Middle frontal gyrus (tissue), 1 donor: ENCODE measurements around the gene PFKFB4.

Experiments
- DNase-seq: peaks from one replicate; pipeline ENCODE4 v3.0.0-alpha.2; 2015; ENCODE audit warnings: low spot score; ENCODE audit errors: extremely low spot score

Gene PFKFB4

DNA sequence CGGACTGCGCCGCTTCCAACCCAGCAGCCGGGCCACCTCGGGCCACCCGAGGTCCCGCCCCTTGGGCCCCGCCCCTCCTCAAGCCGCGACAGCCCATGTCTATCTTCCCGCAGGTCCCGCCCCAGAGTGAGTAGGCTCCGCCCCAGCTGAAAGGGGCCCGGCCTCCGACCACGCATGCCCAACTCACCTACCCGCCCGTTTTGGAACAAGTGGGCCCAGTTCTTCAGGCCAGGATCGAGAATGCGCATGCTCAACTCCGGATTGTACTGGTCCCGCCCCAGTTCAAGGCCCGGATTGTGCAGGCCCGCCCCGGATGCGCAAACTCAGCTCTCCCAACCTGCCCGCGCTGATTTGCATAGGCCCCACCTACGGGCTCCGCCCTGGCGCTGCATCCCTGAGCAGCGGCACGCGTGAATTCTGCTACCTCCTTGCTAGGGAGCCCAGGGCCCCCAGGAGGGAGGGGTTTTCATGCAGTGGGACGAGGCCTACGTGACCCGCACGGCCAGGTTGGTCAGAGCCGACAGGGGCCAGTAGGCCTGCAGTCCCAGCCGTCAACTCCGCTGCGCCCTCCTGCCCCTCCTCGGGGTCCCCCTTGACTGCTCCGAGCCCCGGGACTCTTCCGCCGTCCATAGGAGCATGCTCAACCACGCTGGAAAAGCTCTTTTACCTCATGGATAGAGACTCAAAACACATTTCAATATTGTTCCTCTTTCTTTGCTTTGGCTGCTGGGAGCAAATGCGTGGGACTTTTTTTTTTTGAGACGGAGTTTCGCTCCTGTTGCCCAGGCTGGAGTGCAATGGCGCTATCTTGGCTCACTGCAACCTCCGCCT is at the start of gene PFKFB4:
Gene PFKFB4 (minus strand): TSS at position 8 of the 831 bp plus-strand sequence. CDS start 26 bp downstream, outside the sequence.
- DNase-seq: peak; percentile 98

DNA sequence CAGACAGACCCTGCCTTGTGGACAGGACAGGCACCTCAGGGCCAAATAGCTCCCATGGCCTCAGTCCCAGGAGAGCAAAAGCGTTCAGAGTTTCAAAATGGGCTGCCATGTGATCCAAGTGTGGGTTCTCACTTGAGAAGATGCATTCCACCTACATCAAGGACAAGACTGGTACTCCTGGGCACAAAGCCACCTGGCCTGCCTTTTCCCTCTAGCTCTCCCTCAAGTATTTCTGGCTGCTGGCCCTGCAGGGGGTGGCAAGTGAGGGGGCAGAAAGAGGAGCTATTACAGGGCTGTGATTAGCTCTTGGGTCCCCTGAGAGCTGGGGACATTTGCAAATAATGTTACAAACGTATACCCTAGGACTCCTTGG is 45.0 kb upstream of the PFKFB4 start:
- peak; percentile 16 for DNase-seq

DNA sequence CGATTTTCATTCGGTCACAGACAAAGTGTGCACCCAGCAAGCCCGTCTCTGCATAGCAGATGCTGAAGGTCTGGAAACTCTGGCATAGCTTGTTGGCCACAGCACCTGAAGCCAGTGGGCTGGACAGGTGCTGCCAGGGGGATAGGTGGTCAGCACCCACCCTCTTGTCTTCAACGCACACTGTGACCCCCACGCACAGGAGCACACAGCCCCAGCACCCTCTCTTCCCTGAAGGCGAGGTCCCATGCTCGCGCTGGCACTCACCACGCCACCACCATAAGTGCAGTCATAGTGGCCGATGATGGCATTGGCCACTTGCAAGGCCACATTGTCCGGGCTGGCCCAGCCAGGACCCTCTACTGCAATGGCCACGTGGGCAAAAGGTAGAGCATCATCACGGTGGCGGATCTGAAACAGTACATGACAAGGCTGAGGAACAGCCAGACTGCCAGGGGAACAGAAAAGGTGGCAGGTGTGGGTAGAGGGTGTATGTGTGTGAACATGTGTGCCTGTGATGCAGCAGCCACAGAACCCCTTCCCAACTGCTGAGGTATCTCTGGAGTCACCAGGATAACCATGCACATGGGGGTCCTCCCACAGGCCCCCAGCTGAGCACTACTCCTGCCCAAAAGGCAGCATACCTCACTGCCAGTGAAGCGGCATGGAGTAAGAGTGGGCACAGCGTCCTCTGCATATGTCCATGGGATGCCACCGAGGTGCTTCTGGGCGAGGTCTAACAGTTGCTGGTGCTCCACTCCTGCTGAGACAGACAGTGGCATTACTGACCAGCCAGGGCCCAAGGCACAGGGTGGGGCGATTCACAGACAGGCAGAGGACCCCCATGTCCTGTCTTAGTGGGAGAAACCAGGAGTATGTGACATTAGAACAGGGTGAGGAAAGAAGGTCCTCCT is 44.4 kb upstream of the PFKFB4 start:
- no peak for DNase-seq

DNA sequence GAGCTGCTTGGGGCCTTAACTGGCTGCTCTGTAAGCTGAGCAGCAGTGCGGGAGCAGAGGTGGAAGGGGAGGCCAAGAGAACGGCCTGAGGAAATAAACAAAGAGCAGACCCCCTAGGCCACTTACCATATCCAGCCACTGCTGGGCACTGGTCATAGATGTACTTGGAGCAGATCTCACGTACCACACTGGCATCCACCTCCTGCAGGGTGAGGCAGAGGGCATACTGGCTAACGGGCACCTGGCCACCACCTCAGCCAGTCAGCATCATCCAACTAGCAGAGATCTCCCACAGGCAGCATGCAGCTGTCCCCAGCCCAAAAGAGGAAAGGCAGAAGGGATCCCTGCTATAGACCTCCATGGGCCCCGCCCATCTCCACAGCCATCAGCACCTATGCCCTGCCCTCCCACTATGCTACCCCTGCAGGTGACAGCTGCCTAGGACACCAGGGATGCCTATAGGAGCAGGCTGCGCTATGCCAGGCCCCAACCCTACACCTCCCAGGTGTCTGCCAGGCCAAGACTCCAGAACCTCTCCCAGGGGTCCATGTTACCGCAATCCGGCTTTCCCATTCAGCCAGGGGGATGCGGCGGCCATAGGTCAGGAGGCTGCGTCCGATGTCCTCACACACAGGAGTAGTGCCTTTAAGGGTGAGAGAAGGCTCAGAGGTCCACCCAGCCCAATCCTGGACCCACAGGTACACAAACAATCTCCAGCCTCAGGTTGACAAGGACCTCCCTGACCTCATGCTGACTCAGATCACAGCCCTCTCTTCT is 43.1 kb upstream of the PFKFB4 start:
- DNase-seq: no peak

DNA sequence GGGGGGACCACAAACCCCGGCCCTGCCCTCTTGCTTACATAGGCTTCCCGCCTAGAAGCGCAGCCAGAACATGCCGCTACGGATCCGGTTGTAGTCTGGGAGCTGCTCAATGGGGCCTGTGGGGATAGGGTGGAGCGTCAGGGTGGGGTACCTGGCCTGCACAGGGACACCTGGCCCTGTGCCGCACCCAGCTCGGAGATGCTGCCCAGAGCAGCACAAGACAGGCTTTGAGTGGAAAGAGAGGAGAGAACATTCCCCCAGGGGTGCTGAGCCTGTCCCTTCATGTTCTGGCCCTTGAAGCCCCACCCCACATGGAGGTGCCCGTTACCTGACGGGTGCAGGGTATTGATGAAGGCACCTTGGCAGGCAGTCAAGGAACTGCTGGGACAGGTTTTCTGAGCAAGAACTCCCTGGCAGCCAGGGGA is 42.5 kb upstream of the PFKFB4 start:
- no peak for DNase-seq

DNA sequence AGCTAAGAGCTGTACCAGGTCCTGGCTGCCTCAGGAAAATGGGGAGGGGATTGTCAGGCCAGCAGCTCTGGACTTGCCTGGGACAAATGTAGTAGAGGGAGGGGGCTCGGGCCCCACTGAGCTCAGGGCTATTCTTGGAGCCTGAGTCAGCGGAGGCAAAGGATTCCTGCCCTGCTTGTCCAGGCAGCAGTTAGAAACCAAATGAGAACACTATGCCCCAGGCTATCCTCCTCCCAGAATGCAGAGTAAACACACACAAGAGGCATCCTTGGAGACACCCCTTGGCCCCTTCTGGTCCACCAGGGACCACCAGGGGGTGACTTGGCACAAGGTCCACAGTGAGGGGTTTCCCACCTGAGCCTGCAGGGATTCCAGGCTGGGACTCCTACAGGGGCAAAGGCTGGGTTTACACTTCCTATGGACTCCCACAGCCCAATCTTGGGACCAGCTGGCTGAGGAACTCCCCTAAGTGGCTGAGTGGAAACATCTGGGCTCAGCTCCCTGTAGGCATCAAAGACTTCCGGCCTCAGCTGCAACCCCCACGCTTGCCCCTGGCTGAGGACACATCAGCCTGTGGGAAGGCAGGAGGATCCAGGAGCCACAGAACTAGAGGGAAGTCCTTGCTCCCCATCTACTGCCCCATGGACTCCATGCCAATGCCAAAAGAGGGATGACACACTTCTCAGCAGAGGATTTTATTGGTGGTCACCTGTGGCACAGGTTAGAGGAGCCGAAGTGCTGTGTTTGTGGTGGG is 41.9 kb upstream of the PFKFB4 start:
- DNase-seq: no peak

DNA sequence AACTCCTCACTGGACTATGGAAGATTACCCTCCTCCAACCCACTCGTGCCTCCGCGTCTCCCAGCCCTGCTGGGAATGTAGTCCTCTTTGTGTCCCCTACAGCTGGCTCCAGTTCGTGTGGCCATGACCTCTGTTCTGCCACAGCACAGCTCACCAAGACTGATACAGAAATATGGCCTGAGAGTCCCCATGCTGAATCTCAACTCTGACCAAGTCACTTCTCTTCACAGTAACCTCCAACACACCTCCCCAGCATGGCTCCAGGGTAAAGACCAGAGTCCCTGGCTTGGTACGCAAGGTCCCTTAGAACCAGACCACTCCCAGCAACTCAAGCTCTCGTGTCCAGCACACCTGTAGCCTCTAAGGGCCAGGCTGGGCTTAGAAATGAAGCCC is 40.8 kb upstream of the PFKFB4 start:
- no peak for DNase-seq

DNA sequence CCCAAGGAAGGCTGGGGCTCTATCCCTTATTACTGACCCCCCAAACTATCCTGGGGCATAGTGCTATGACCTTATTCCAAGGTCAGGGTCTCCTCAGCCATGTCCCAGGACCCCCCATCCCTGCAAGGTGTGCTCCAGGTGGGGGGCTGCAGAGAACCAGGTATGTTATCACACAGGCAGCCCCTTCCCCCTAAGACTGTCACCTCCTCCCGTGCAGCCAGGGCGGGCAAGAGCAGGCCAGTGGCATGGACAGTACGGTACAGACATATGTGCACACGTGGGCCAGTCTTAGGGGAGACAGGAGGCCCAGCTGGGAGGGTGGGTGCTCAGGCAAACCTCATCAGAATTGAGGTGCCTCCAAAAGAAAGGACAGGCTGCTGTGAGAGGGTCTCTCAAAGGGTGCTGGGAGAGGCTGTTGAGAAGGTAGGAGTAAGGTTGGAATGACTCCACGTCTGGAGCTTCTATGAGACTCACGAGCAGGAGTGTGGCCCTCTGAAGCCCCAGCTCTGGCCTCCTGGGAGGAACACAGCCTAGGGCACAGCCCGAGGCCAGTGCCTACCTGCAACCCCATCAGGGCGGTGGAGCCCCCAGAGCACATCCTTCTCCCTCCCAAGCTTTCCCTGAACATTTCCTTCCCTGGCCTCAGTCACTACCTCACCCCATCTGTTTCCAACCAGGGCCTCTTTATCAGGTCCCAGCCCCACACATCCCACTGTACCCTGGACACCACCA is 40.2 kb upstream of the PFKFB4 start:
- no peak for DNase-seq

DNA sequence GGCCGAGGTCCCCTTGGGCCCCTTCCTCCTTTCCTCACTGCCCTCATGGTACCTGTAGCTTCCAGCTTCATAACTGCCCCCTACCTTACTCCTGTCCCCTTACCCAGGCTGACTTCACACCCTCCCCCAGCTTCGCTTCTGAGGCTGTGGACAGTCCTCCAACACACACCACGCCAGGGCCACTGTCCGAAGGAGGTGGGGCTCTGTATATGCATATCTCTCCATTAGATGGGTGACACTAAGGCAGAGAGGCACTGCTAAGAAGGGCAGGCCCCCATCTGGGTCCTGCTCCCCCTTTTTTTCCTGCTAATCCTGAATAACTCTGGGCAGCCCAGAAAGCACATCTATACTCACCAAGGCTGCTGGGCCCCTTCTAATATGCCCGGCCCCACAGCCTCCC is 39.6 kb upstream of the PFKFB4 start:
- no peak for DNase-seq

DNA sequence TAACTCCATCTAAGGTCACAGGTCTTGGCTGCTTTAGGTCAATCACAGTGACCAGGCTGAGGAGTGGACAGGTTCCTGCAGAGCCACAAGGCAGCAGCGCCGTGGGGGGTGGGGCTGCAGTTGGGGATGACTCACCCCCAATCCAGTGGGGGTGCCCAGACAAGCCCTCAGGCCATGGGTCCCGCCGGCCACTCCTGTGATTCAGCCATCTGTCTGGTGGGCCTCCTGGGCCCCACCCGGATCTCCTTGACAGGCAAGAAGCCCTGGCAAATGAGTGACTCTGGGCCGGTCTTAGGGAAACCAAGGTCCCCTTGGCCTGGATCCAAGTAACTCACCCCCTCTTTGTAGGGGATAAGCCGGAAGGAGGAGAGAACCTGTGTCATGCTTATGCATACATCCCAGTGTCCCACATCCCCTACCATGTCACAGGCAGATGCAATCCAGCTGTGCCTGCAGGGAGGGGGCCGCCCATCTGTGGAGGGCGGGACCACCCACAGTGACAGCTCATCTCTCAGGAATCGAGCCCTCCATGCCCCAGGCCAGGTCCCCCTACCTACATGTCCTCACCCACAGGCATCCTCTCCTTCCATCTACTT is 39.0 kb upstream of the PFKFB4 start:
- DNase-seq: no peak

DNA sequence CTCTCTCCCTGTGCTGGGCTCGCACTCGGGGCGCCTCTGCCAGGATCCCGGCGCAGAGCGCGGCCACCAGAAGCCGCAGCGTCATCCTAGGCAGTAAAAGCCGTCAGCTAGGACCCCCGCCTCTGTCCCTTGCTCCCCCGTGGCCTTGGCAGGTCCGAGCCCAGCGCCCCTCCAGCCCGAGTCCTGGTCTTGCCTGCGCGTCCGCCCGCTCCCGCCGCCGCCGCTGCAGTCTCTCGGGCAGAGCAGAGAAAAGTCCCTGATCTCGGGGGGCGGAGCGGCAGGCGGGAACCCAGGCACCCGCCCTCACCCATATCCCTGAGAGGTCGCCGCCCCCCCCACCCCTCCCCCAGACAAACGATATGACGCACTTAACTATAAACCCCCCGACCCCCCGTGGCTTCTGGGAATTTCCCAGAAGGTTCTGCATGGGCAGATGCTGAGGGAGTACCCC is 38.5 kb upstream of the PFKFB4 start, which contains the start of gene COL7A1:
Gene COL7A1 (minus strand): TSS at position 255 of the 451 bp plus-strand sequence. CDS start 170 bp downstream, at position 85.
- DNase-seq: no peak

DNA sequence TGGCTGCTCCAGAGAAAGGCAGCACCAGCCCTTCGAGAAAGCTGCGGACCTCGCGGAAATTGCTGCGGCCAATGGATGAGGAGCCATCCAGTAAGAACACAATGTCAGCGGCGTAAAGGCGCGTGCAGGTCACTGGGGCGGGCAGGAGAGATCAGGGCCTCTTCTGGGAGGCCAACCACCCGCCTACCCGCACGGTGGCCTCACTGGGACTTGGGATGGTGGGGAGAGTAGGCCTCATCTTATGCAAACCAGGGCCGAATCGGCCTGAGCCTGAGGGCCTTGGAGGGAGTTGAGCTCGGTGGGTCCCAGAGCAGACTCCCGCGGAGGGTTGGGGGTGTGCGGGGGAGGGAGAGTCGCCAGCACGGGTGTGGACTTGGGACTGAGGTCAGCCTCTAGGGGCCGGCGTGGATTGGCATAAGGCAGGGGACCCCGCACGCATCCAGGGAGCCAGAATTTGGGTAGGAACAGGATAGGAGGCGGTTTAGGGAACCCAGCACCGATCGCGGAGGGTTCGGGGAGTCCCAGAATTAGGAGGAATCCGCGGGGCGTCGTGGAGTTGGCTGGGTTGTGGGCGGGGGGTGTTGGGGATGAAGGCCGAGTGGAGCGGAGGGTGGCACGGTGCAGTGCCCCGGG is 37.9 kb upstream of the PFKFB4 start:
- no peak for DNase-seq

DNA sequence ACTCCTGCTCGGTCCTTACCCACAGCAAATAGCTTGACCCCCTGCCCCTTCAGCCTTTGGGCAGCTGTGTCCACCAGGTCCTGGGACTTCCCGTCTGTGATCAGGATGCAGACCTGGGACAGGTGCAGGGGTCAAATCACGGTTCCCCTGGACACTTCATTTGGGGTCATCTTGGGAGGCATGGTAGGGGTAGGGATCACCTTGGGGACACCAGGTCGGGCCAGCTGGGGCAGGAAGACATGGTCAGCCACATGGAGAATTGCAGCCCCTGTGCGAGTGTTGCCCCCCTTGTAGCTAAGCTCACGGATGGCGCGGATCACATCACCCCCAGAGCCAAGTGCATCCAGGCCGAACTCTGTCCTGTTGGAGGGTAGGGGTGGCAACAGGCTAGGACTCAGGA is 36.7 kb upstream of the PFKFB4 start:
- DNase-seq: no peak

DNA sequence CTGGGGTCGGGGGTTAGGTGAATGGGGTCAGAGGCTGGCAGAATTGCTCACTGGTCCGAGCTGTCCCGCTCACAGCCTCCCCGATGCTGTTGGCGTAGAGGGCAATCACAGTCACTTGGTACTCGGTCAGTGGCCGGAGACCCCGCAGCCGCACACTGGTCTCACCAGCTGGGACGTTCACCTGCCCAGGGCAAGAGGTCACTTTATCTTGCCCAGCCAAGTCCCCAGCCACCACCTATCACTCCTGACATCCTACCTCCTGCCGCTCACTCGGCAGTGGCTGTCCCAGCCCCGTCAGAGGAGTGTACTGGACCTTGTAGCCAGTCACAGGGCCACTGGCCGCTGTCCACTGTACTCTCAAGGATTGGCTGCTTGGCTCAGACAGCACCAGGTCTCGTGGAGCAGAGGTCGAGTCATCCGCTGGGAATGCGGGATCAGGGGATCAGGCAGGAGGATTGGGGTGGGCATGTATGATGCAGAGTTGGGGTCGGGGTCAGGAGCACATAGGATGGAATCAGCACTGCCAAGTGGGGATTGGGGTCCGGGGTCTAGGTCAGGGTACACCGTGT is 36.0 kb upstream of the PFKFB4 start:
- no peak for DNase-seq

DNA sequence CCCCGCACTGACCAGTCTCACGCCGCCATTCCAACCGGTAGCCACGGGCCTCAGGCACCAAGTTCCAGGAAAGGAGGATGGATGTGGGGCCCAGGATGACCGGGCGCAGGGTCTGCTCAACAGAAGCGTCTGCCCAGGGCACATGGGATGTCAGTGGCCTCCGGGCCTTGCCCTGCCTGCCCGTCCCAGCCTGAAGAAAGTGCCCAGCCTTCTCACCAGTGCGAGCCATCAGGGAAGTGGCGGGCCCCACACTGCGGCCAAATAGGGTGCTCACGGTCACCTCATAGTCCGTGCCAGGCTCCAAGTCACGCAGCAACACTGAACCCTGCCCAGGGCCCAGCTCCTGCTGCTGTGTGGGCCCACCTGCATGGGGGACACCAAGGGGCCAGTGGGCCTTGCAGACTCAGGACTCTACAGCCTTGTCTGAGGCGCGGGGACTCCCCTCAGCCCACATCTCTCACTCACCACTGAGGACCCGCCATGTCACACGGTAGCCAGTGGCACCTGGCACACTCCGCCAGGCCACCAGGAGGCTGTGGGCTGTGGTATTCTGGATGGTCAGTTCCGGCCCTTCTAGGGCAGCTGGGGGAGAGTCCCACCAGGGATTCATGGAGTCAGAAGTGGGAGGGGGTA is 35.4 kb upstream of the PFKFB4 start:
- no peak for DNase-seq

DNA sequence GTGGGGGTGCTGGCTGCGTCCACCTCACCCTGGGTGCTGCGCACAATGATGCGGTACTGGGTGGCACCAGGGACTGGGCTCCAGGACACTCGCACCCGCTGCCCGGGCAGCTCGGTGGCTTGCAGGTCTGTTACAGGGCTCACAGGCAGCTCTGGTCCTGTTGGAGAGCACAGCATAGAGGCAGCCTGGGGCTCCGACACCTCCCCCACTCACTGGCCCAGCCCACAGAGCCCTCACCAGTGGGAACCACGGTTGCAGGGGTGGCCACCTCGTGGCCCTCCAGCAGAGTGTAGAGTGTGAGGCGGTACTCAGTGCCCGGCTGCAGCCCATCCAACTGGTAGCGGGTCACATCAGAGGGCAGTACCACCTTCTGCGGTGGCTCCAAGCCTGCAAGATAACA is 34.8 kb upstream of the PFKFB4 start:
- no peak for DNase-seq

DNA sequence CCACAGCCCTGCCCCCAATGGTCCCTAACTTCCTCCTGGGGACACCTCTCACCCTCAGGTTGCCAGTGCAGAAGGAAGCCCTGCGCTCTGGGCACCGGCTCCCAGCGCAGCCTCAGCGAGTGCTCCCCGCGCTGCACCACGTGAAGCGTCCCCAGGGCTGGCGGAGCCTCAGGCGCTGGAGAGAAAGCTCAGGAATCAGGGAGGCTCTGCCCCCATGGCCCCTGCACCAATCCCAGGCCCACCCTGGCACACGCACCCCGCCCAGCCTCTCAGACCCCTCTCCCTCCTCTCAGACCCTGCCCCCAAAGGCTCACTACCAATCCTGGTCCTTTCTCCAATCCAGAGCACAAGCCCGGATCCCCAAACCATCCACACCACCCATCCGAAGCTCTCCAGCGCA is 31.6 kb upstream of the PFKFB4 start:
- DNase-seq: no peak

DNA sequence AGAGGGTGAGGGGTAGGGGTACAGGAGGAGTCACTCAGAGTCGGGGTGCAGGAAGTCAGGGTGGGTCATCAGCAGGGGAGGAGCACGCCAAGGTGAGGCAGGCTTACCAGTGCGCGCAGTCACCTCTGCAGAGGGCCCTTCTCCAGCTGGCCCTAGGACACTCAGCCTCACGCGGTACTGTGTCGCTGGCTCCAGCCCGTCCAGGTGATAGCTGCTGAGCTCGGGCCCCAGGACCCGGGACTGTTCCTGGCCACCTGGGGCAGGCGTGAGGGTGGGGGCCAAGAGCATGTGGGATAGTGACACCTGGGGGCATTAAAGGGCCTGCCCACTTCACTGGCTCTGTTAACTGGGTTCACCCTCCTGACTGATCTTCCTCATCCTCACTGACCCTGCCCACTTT is 31.1 kb upstream of the PFKFB4 start:
- DNase-seq: no peak
